SK-N-SH (cell line): ENCODE results near the gene MBD3. TPM values are rescaled to one million over a fixed set of nuclear protein-coding genes. Genes with fewer than 3 reads are reported as not detected.

Experiments
- CTCF ChIA-PET: fragments of 300-600, 350-600 bp; formaldehyde crosslinking; extraction: SDS; loops from one replicate; lab custom pipeline; 2021; lab: Yijun Ruan, JAX
- POLR2A ChIA-PET: fragments of 350-600 bp; sonication (Branson Sonifier 250); formaldehyde crosslinking; extraction: SDS; loops from one replicate; lab custom pipeline; 2020; ENCODE audit warnings: antibody characterized with exemption, inconsistent platforms; lab: Yijun Ruan, JAX
- DNase-seq: peaks from one replicate; pipeline ENCODE4 v3.0.0; 2012
- H2AFZ ChIP-seq: fragments of 200-600 bp; sonication (generic); 2 replicates; pipeline ENCODE4 v1.8.1; 2016; ENCODE audit warnings: antibody characterized with exemption, mild to moderate bottlenecking, low read depth
- H3F3A ChIP-seq: fragments of 200-600 bp; sonication (generic); replicated peaks from 2 replicates; pipeline ENCODE3; 2016; ENCODE audit warnings: antibody characterized with exemption, mild to moderate bottlenecking; ENCODE audit not compliant: insufficient read depth
- H3K27ac ChIP-seq, 2 experiments: fragments of 200-500 bp in 1 of 2; fragments of 200-600 bp in 1 of 2; sonication (Bioruptor generic) in 1 of 2; sonication (generic), shearing (Covaris generic) in 1 of 2; 2 replicates each; pipeline versions ENCODE4 v1.5.1 to v1.6.1; 2014 to 2016; ENCODE audit warnings: low read depth in 2 of 2, inconsistent platforms in 1 of 2, low read length in 1 of 2, mild to moderate bottlenecking in 1 of 2, mixed read lengths in 1 of 2
- H3K27me3 ChIP-seq: fragments of 200-600 bp; sonication (generic), shearing (Covaris generic); 2 replicates; pipeline ENCODE4 v1.6.1; 2016; ENCODE audit warnings: mixed run types; ENCODE audit not compliant: insufficient read depth
- H3K36me3 ChIP-seq, 2 experiments: fragments of 200-500 bp in 1 of 2; fragments of 200-600 bp in 1 of 2; sonication (Bioruptor generic) in 1 of 2; sonication (generic) in 1 of 2; replicated peaks in 1 of 2; 2 replicates each; pipeline versions ENCODE3 to v1.5.1; 2014 to 2016; ENCODE audit warnings: low read length in 1 of 2, mild to moderate bottlenecking in 1 of 2; ENCODE audit not compliant: insufficient read depth in 2 of 2, control insufficient read depth in 1 of 2
- H3K4me1 ChIP-seq, 2 experiments: fragments of 200-500 bp in 1 of 2; fragments of 200-600 bp in 1 of 2; sonication (Bioruptor generic) in 1 of 2; sonication (generic), shearing (Covaris generic) in 1 of 2; 2 replicates each; pipeline versions ENCODE4 v1.5.1 to v1.6.1; 2014 to 2016; ENCODE audit warnings: low read depth in 1 of 2, low read length in 1 of 2, mixed run types in 1 of 2; ENCODE audit not compliant: insufficient read depth in 2 of 2, control insufficient read depth in 1 of 2
- H3K4me2 ChIP-seq: fragments of 200-600 bp; sonication (generic), shearing (Covaris generic); 2 replicates; pipeline ENCODE4 v1.6.1; 2017; ENCODE audit warnings: mixed run types
- H3K4me3 ChIP-seq, 2 experiments: fragments of 200-500 bp in 1 of 2; fragments of 200-600 bp in 1 of 2; sonication (Bioruptor generic) in 1 of 2; sonication (generic), shearing (Covaris generic) in 1 of 2; 2 replicates each; pipeline versions ENCODE4 v1.5.1 to v1.8.1; 2014 to 2016; ENCODE audit warnings: low read depth in 2 of 2, inconsistent platforms in 1 of 2, low read length in 1 of 2, mild to moderate bottlenecking in 1 of 2, mixed read lengths in 1 of 2, moderate library complexity in 1 of 2
- H3K79me2 ChIP-seq: fragments of 200-600 bp; sonication (generic); 2 replicates; pipeline ENCODE4 v1.8.1; 2017; ENCODE audit warnings: mild to moderate bottlenecking; ENCODE audit not compliant: insufficient read depth
- H3K9ac ChIP-seq: fragments of 200-600 bp; sonication (generic); 2 replicates; pipeline ENCODE4 v1.6.1; 2017; ENCODE audit warnings: mixed run types
- H3K9me2 ChIP-seq: fragments of 200-600 bp; sonication (generic); 2 replicates; pipeline ENCODE4 v1.6.1; 2017; ENCODE audit warnings: mixed run types
- H3K9me3 ChIP-seq: fragments of 200-600 bp; sonication (generic); 2 replicates; pipeline ENCODE4 v1.6.1; 2017; ENCODE audit warnings: mixed run types, mild to moderate bottlenecking, moderate library complexity
- H4K20me1 ChIP-seq: fragments of 200-600 bp; sonication (generic); 2 replicates; pipeline ENCODE4 v1.6.1; 2017; ENCODE audit warnings: mild to moderate bottlenecking, mixed run types; ENCODE audit not compliant: insufficient read depth
- FOXJ3 ChIP-seq: sonication (generic); formaldehyde crosslinking; IDR thresholded peaks from 2 replicates; pipeline ENCODE4 v1.5.1; 2020; ENCODE audit warnings: mild to moderate bottlenecking, missing genetic modification reagents
- GABPA ChIP-seq: IDR thresholded peaks from 2 replicates; pipeline ENCODE4 v1.4.0; 2012; ENCODE audit warnings: low read depth, mild to moderate bottlenecking
- GATA2 ChIP-seq: sonication (generic); formaldehyde crosslinking; IDR thresholded peaks from 2 replicates; pipeline ENCODE4 v1.5.0; 2020; ENCODE audit warnings: mild to moderate bottlenecking, missing genetic modification reagents
- JUND ChIP-seq: IDR thresholded peaks from 2 replicates; pipeline ENCODE4 v1.4.0; 2012
- MEF2A ChIP-seq: IDR thresholded peaks from 2 replicates; pipeline ENCODE4 v1.4.0; 2012; ENCODE audit warnings: low read depth, borderline replicate concordance
- NRF1 ChIP-seq: IDR thresholded peaks from 2 replicates; pipeline ENCODE4 v1.6.1; 2012; ENCODE audit warnings: low read depth, mild to moderate bottlenecking, low read length
- POLR2AphosphoS5 ChIP-seq: IDR thresholded peaks from 2 replicates; pipeline ENCODE4 v1.6.1; 2012; ENCODE audit warnings: low read depth, low read length
- RFX5 ChIP-seq: IDR thresholded peaks from 2 replicates; pipeline ENCODE4 v1.6.1; 2012; ENCODE audit warnings: mild to moderate bottlenecking, improper control_type of control experiment, low read length
- RXRA ChIP-seq: IDR thresholded peaks from 2 replicates; pipeline ENCODE4 v1.4.0; 2012; ENCODE audit warnings: low read depth, mild to moderate bottlenecking, borderline replicate concordance
- SIN3A ChIP-seq: IDR thresholded peaks from 2 replicates; pipeline ENCODE4 v1.6.1; 2012; ENCODE audit warnings: low read depth, mild to moderate bottlenecking, low read length, moderate library complexity, borderline replicate concordance
- WGBS: methylation state at CpG from one replicate; pipeline ENCODE4 v1.1.6; 2017; ENCODE audit warnings: low lambda C conversion rate; 5-methylcytosine and 5-hydroxymethylcytosine counted together
- polyA plus RNA-seq, 3 experiments: library from polyadenylated mRNA; depleted of rRNA; stranded (reverse); fragments of >200 nt; gene quantifications; 2 replicates each; pipeline ENCODE4 v1.2.3, GENCODE V29; 2012
- TF ChIP-seq, protein P1 (sequence below): IDR thresholded peaks from 2 replicates; pipeline ENCODE4 v1.4.0; 2012; ENCODE audit warnings: low read depth, borderline replicate concordance
- TF ChIP-seq, protein P2 (sequence below): IDR thresholded peaks from 2 replicates; pipeline ENCODE4 v1.6.1; 2012; ENCODE audit warnings: mild to moderate bottlenecking, low read depth, low read length, moderate library complexity
- TF ChIP-seq, protein P3 (sequence below): IDR thresholded peaks from 2 replicates; pipeline ENCODE4 v1.4.0; 2012; ENCODE audit warnings: low read depth
- TF ChIP-seq, protein P4 (sequence below): IDR thresholded peaks from 2 replicates; pipeline ENCODE4 v1.4.0; 2012; ENCODE audit warnings: low read depth, borderline replicate concordance

The MBD3 gene
- polyA plus RNA-seq, 1 of the 3 experiments (the other 2 are of a cell fraction), result 96.5 TPM

DNA sequence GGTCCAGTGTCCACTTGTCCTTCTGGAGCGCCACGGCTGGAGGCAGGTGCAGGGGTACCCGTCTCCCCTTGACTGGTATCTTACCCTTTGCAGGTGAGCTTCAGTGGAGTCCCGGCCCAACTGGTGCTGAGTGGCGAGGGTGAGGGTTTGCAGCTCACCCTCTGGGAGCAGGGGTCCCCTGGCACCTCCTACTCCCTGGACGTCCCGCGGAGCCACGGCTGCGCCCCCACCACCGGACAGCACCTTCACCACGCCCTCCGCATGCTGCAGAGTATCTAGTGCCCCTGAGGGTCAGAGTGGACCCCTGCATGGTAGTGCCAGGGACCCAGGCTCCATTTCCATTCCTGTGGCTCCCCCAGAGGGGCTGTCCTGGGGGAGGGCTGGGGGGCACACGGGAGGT is 57.7 kb downstream of the MBD3 start:
- H3K9ac ChIP-seq, result no peak overlapping the region
- no peaks in the 10 kb centered on the region for H3K79me2 ChIP-seq
- H3F3A ChIP-seq, result no peaks in the 10 kb centered on the region
- peaks cover 11% of the 10 kb centered on the region for H3K27me3 ChIP-seq
- ChIA-PET POLR2A (no interaction called here), CTCF (interaction anchor here (7.1 kb wide), 1 partner anchor 11 kb away, joined by 41 read pairs; no protein-coding TSS in a partner anchor)
- H3K4me2 ChIP-seq, result no peak overlapping the region
- H4K20me1 ChIP-seq, result no peaks in the 10 kb centered on the region
- no peak overlapping the region for H2AFZ ChIP-seq
- H3K4me1 ChIP-seq, result peaks cover 0 to 5% of the 10 kb centered on the region in 2 experiments; a peak in 1 of 4 replicates
- WGBS, result 84% methylated on average over 9 of the region's 14 CpGs
- no peaks in the 10 kb centered on the region for H3K36me3 ChIP-seq
- no peak overlapping the region for H3K27ac ChIP-seq
- DNase-seq, result no peak
- no peaks in the 10 kb centered on the region for H3K9me2 ChIP-seq
- no peaks in the 10 kb centered on the region for H3K9me3 ChIP-seq
- H3K4me3 ChIP-seq, result no peak overlapping the region
- TF ChIP-seq RFX5 (no peak), GABPA (no peak), NRF1 (no peak), SIN3A (no peak), FOXJ3 (CRISPR knock-in tag) (no peak), GATA2 (CRISPR knock-in tag) (no peak), JUND (no peak), MEF2A (no peak), POLR2AphosphoS5 (no peak), RXRA (no peak)
- TF ChIP-seq, protein P1, sequence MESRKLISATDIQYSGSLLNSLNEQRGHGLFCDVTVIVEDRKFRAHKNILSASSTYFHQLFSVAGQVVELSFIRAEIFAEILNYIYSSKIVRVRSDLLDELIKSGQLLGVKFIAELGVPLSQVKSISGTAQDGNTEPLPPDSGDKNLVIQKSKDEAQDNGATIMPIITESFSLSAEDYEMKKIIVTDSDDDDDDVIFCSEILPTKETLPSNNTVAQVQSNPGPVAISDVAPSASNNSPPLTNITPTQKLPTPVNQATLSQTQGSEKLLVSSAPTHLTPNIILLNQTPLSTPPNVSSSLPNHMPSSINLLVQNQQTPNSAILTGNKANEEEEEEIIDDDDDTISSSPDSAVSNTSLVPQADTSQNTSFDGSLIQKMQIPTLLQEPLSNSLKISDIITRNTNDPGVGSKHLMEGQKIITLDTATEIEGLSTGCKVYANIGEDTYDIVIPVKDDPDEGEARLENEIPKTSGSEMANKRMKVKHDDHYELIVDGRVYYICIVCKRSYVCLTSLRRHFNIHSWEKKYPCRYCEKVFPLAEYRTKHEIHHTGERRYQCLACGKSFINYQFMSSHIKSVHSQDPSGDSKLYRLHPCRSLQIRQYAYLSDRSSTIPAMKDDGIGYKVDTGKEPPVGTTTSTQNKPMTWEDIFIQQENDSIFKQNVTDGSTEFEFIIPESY, result no peak
- TF ChIP-seq, protein P2, sequence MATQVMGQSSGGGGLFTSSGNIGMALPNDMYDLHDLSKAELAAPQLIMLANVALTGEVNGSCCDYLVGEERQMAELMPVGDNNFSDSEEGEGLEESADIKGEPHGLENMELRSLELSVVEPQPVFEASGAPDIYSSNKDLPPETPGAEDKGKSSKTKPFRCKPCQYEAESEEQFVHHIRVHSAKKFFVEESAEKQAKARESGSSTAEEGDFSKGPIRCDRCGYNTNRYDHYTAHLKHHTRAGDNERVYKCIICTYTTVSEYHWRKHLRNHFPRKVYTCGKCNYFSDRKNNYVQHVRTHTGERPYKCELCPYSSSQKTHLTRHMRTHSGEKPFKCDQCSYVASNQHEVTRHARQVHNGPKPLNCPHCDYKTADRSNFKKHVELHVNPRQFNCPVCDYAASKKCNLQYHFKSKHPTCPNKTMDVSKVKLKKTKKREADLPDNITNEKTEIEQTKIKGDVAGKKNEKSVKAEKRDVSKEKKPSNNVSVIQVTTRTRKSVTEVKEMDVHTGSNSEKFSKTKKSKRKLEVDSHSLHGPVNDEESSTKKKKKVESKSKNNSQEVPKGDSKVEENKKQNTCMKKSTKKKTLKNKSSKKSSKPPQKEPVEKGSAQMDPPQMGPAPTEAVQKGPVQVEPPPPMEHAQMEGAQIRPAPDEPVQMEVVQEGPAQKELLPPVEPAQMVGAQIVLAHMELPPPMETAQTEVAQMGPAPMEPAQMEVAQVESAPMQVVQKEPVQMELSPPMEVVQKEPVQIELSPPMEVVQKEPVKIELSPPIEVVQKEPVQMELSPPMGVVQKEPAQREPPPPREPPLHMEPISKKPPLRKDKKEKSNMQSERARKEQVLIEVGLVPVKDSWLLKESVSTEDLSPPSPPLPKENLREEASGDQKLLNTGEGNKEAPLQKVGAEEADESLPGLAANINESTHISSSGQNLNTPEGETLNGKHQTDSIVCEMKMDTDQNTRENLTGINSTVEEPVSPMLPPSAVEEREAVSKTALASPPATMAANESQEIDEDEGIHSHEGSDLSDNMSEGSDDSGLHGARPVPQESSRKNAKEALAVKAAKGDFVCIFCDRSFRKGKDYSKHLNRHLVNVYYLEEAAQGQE, result no peak
- TF ChIP-seq, protein P3, sequence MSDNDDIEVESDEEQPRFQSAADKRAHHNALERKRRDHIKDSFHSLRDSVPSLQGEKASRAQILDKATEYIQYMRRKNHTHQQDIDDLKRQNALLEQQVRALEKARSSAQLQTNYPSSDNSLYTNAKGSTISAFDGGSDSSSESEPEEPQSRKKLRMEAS, result no peak
- TF ChIP-seq, protein P4, sequence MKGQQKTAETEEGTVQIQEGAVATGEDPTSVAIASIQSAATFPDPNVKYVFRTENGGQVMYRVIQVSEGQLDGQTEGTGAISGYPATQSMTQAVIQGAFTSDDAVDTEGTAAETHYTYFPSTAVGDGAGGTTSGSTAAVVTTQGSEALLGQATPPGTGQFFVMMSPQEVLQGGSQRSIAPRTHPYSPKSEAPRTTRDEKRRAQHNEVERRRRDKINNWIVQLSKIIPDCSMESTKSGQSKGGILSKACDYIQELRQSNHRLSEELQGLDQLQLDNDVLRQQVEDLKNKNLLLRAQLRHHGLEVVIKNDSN, result no peak
